Transverse colon (tissue), 4 donors: ENCODE data around the gene PPP2R2C. TPM values are rescaled to one million over a fixed set of nuclear protein-coding genes. Genes with fewer than 3 reads are reported as not detected.

Experiments
- DNase-seq: peaks from one replicate; pipeline ENCODE4 v3.0.0-alpha.2; 2019
- H3K27ac ChIP-seq, 4 donors: fragments of 200-600 bp; sonication (generic); 2 replicates each; pipeline ENCODE4 v1.5.1; 2016 to 2018; ENCODE audit warnings: inconsistent platforms in 4 of 4
- H3K27me3 ChIP-seq: fragments of 200-600 bp; sonication (generic); 2 replicates; pipeline ENCODE4 v1.5.1; 2017; ENCODE audit warnings: inconsistent platforms
- H3K36me3 ChIP-seq, 4 donors: fragments of 200-600 bp; sonication (generic); 2 replicates each; pipeline ENCODE4 v1.5.1; 2017 to 2019; ENCODE audit warnings: inconsistent platforms in 4 of 4
- H3K4me1 ChIP-seq, 4 donors: fragments of 200-600 bp; sonication (generic); 2 replicates each; pipeline ENCODE4 v1.5.1; 2017 to 2020; ENCODE audit warnings: inconsistent platforms in 4 of 4
- H3K4me3 ChIP-seq, 4 donors: fragments of 200-600 bp; sonication (generic); 1 replicate in 1 of 4; 2 replicates in 3 of 4; pipeline versions ENCODE4 v1.5.1 to v1.6.1; 2017 to 2019; ENCODE audit warnings: inconsistent platforms in 4 of 4
- H3K9me3 ChIP-seq, 2 donors: fragments of 200-600 bp; sonication (generic); 2 replicates each; pipeline ENCODE4 v1.5.1; 2017 to 2019; ENCODE audit warnings: inconsistent platforms in 2 of 2
- CTCF ChIP-seq, 5 experiments: fragments of 200-600 bp in 3 of 5; fragments of 450-650 bp in 2 of 5; sonication (generic) in 3 of 5; IDR thresholded peaks; 1 replicate in 2 of 5; 2 replicates in 3 of 5; pipeline ENCODE4 v1.5.1; 2016 to 2017; ENCODE audit warnings: antibody characterized with exemption in 5 of 5, inconsistent platforms in 3 of 5, mild to moderate bottlenecking in 2 of 5, moderate library complexity in 1 of 5
- EP300 ChIP-seq: sonication (generic); formaldehyde crosslinking; IDR thresholded peaks from one replicate; pipeline ENCODE4 v1.6.1; 2017; ENCODE audit warnings: antibody characterized with exemption, low read depth
- POLR2A ChIP-seq: fragments of 450-650 bp; IDR thresholded peaks from one replicate; pipeline ENCODE4 v1.6.1; 2016; ENCODE audit warnings: antibody characterized with exemption, mild to moderate bottlenecking, moderate library complexity
- POLR2AphosphoS5 ChIP-seq, 3 donors: sonication (generic); formaldehyde crosslinking; IDR thresholded peaks; one replicate each; pipeline ENCODE4 v1.6.1; 2016; ENCODE audit warnings: antibody characterized with exemption in 3 of 3
- WGBS, 2 donors: methylation state at CpG; one replicate each; pipeline ENCODE4 v1.1.5; 2018; ENCODE audit warnings: low coverage in 1 of 2; 5-methylcytosine and 5-hydroxymethylcytosine counted together
- in situ Hi-C, 4 donors: fragments of 200-750 bp; cut with MboI; loops; one replicate each; pipeline versions ENCODE4 v1.15.0 to v1.15.1; 2017; ENCODE audit warnings: low sequenced_read_pairs in 3 of 4, low pct_ligation_motif_present in 1 of 4, low pct_unique_long_range_greater_than_20kb in 1 of 4
- intact Hi-C: fragments of 100-400 bp; cut with DNase I; formaldehyde crosslinking; loops from one replicate; pipeline ENCODE4 v1.15.1; 2023; ENCODE audit warnings: low total_unique reads
- total RNA-seq, 4 donors: library from RNA; depleted of rRNA; stranded (reverse); fragments of >200 nt; gene quantifications; one replicate each; pipeline ENCODE4 v1.1.0, GENCODE V29; 2016

The PPP2R2C gene
- total RNA-seq, 4 donors from 2014 or later, result 0.27 to 8.8 (median 1.7) TPM

DNA sequence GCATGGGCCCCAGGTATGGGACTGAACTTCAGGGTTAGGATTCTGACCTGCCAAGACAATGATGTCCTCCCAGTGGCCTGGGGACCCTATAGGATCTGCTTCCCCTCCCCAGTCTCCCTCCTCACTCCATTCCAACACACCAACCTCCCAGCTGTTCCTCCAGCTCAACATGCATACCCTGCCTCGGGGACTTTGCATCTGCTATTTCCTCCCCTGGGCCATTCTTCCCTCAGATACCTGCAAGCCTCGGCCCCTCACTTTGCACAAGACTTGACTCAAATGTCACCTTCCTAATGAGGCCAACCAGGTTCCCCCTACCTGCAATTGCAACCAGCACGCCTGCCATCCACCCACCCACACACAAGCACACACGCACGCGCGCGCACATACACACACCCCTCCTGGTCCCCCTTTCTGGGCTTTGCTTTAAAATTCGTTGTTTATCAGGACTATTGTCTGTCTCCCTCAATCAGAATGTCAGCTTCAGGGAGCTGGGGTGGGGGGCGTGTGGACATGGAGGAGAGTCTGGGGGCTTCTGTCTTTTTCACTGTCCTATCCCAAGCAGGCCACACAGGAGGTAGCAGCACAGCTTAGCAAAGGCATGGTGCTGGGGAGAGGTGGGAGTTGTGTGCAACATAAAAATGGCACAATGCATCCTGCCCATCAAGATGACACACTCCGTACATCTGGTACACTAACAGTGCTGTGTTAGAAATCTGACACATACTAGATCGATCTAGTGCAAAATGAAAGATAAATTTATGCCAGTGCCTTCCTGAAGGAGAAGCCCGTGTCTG is 20.6 kb upstream of the PPP2R2C start:
- 64 to 65% methylated on average over 9 to 13 of the region's 13 CpGs for WGBS, 2 donors
- TF ChIP-seq POLR2AphosphoS5 (IDR thresholded peaks at IDR 0.05) (no peak), CTCF (IDR thresholded peaks at IDR 0.05) (no peak), POLR2A (no peak), EP300 (no peak)
- Histone ChIP-seq H3K4me1 (peaks cover 0 to 6% (median 0%) of the 10 kb centered on the region in 4 donors), H3K27me3 (no peaks in the 10 kb centered on the region), H3K27ac (no peak overlapping the region), H3K4me3 (no peak overlapping the region), H3K36me3 (no peaks in the 10 kb centered on the region), H3K9me3 (no peaks in the 10 kb centered on the region)
- intact Hi-C loops (no loop called here), in situ Hi-C loops (no loop called here)
- DNase-seq, result no peak

GRCh38 chr4:6492027-6492590 is 19.7 kb upstream of the PPP2R2C start:
- H3K9me3 ChIP-seq, result peaks cover 4 to 8% of the 10 kb centered on the region in 2 donors
- H3K27me3 ChIP-seq, result no peaks in the 10 kb centered on the region
- no peak overlapping the region for H3K4me3 ChIP-seq
- TF ChIP-seq CTCF (IDR thresholded peaks at IDR 0.05) (no peak), EP300 (no peak)
- in situ Hi-C loops (no loop called here), intact Hi-C loops (no loop called here)
- H3K4me1 ChIP-seq, result peaks cover 0 to 6% (median 0%) of the 10 kb centered on the region in 4 donors
- DNase-seq, result no peak
- WGBS, 2 donors, result 80% methylated on average over 6 of the region's 6 CpGs; no CpG with 5 or more reads in 1 of the 2 donors
- H3K27ac ChIP-seq, result no peak overlapping the region
- no peaks in the 10 kb centered on the region for H3K36me3 ChIP-seq

- in situ Hi-C loops, result no loop called here
- H3K27ac ChIP-seq, result no peak overlapping the region
- DNase-seq, result no peak
- no peaks in the 10 kb centered on the region for H3K27me3 ChIP-seq
- H3K9me3 ChIP-seq, result peaks cover 4 to 15% of the 10 kb centered on the region in 2 donors
- H3K4me1 ChIP-seq, result peaks cover 0 to 6% (median 0%) of the 10 kb centered on the region in 4 donors
- TF ChIP-seq CTCF (IDR thresholded peaks at IDR 0.05) (no peak), POLR2A (no peak), POLR2AphosphoS5 (IDR thresholded peaks at IDR 0.05) (no peak)
- H3K36me3 ChIP-seq, result no peaks in the 10 kb centered on the region
- no peak overlapping the region for H3K4me3 ChIP-seq
- intact Hi-C loops, result no loop called here
Measured at GRCh38 chr4:6491235-6491634, 18.8 kb upstream of the PPP2R2C start.

DNA sequence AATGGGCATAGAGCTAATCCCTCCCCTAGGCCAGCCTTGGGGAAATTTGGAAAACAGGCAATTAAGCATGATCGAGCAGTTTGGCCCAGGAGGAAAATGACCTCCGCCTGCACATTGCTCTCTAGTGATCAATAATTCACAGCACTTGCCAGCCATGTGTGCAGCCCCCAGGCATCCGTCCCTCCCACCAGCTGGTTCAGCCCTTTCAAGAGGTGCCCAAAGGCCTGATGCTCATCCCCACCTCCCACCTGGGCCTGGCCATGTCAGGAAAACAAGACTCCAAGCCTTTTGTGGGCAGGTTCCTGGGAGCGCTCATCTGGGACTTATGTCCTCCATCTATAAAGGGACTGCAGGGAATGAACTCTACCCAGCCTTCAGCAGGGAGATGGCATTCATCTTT is 17.5 kb upstream of the PPP2R2C start:
- TF ChIP-seq EP300 (no peak), POLR2AphosphoS5 (IDR thresholded peaks at IDR 0.05) (no peak), CTCF (IDR thresholded peaks at IDR 0.05) (no peak), POLR2A (no peak)

More for the DNA sequence above, 17.5 kb upstream of the PPP2R2C start:
- no peak overlapping the region for H3K27ac ChIP-seq
- in situ Hi-C loops (no loop called here), intact Hi-C loops (no loop called here)
- peaks cover 3% of the 10 kb centered on the region for H3K27me3 ChIP-seq
- no peak for DNase-seq
- H3K4me3 ChIP-seq, result no peak overlapping the region
- H3K4me1 ChIP-seq, result peaks cover 0 to 6% (median 0%) of the 10 kb centered on the region in 4 donors
- H3K36me3 ChIP-seq, result no peaks in the 10 kb centered on the region
- 67% methylated on average over 4 of the region's 4 CpGs; no CpG with 5 or more reads in 1 of the 2 donors for WGBS, 2 donors
- H3K9me3 ChIP-seq, result peaks cover 4 to 21% of the 10 kb centered on the region in 2 donors
